HG03432 (cell line): ENCODE data around the gene ADCK2.
"Not testable (repeated sequence)": the region's sequence is repeated elsewhere in the genome, so short reads cannot be mapped to it uniquely, and the experiment has no call there.

Experiments
- ATAC-seq: cut with Tn5 transposase; IDR thresholded peaks from one replicate; pipeline ENCODE4 v1.9.1; 2021; ENCODE audit warnings: mild to moderate bottlenecking, moderate library complexity; ENCODE audit not compliant: unreplicated experiment

ADCK2 gene

DNA sequence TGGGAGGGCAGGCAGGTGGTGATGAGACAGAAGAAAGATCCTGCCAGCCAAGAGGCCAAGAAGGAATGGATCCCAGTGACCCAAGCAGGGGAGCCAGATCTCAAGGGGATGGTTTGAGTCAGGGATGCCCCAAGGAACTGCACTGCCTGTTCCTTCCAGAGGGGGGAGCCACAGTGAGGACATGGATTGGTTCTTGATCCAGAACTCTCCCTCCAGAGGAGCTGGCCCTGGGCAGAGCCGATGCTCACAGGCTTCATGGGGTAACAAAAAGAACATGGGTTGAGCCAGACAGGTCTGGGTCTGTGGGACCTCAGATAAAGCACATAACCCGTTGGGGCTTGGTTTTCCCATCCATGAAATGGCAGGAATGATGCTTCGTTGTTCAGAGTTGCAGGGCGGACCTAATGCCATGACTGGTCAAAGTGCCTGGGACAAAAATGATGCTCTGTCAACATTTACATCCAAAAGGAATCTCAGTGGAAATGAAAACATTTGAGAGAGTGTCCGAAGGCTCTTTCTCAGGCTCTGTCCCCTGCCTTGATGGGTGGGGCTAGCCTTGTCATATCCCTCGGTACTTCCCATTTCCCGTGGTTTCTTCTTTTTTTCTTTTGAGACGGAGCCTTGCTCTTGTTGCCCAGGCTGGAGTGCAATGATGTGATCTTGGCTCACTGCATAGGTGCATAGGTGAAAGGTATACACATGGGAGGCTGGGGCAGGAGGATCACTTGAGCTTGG lies 27.4 kb upstream of the ADCK2 start:
- ATAC-seq: no peak

DNA sequence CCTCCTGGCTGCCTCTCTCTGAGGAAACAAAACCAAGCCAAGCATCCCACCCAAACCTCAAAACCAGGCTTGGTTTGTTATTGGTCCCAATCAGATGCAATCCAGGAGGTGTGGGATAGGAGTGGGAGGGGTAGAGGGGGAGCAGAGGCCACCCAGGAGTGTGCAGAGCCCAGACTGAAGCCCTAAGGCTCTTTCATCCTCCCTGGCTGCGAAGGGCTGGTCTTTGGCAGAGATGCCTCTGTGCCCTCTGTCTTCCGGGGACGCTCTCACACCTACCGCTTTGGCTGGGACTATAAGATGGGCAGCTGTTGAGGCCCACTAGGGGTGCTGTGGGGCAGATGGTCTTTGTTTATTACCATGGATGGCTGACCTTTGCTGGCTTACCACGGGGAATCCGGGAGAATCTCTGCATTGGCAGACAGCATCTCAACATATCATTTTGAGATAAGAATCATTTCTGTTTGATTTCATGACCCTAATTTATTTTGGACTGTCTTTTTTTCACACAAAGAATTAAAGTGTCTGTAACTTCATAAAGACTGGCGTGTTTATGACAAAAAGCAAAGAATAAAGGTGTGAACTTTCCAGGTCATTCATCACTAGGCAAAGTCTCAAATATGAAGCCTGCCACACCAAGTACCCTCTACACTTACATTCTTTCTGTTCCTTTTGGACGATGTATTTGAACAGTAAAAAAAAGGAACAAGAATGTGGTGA lies 25.7 kb upstream of the ADCK2 start:
- ATAC-seq: peak; percentile 85

DNA sequence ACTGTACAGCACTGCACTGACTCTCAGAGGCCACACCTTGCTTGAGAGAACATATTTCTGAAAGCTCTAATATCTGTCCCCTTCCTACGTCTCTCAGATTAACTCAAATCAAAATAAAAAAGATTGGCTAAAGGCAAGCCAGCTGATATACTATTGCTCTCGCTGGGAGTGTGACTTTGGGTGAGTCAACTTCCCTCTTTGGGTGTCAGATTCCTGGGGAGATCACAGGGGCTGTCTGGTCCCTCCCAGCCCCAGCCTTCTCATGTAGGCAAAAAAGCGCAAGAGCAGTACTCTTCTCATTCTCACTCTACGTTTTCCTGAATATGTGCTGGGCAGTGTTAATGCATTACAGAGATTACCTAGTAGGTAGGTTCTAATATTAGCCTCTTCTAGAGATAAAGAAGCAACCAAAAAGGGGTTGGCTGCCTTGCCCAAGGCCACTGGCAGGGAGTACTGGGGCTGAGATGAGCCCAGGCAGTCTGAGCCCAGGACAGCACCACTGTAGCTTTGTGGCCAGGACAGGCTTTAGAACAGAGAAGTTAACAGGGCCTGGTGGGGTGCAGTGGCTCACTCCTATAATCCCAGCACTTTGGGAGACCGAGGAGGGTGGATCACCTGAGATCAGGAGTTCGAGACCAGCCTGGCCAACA lies 23.1 kb upstream of the ADCK2 start:
- no peak for ATAC-seq

DNA sequence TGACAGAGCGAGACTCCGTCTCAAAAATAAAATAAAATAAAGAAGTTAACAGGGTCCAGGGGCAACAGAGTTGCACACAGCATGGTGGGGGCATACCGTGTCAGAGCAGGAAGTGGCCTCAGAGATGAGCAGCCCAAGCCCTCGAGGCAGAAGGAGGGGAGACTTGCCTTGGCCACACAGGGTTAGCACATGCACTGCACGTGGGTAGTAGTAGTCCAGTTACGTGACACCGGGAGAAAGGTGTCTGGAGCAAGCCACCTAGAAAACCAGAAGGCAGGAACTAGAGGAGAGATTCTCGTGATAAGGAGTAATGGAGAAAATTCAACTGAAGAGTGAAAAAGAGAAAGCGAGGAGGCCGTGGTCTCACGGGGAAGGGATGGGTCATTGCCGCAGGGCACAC lies 22.4 kb upstream of the ADCK2 start:
- no peak for ATAC-seq

DNA sequence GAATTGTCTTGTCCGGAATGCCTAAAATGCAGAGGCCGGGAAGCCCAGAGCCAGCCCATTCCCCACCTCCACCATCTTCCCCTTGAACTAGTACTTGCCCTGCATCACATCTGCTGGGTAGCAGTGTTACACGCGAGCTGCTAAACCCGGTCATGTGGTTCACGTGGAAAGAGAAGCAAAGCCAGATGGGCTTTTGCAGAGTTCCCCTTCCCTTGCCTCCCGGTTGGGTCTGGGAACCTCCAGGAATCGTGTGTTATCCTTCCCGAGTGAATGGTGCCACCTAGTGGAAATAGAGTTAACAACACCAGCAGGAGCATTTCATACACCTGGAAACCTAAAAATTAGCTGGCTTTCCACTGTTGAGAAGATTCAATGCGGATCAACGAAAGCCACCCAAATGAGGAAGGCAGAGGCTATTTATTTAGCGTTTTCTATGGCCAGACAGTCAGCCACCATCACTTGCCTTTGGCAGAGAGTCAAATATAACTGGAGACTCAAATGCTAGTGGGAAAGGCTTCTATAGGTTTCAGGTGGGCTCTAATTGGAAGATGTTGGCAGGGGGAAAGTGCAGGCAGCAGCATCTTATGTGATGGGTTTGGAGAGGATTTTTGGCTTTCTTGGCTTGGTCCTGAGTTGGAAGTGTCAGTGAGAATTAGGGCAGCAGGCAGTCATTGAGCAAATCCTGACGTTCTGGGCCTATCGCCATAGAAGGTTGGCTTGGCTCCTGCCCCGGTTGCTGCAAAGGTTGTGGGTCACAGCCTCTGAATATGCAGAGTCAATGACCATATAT lies 19.2 kb upstream of the ADCK2 start:
- no peak for ATAC-seq

DNA sequence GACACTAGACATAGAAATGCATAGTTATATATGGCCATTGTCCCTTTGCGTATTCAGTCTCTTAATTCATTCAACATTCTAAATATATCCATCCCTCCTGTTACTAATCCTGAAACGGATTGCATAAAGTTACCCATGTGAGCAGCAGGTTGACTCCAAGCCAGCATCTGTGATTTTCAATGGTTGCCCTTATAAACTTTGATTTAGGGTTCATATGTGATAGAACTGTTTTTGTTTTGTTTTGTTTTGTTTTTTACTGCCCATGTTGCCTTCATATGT lies 18.7 kb upstream of the ADCK2 start:
- no peak for ATAC-seq

DNA sequence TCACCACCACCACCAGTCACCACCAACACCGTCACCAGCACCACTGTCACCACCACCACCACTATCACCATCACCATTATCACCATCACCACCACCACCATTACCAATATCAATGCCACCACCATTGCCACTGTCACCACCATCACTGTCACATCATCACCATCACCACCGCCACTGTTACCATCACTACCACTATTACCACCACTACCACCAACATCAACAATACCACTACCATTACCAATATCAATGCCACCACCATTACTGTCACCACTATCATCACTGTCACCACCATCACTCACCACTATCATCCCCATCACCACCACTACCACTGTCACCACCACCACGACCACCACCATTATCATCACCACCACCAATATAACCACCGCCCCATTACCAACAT lies 18.1 kb upstream of the ADCK2 start:
- ATAC-seq: no peak

DNA sequence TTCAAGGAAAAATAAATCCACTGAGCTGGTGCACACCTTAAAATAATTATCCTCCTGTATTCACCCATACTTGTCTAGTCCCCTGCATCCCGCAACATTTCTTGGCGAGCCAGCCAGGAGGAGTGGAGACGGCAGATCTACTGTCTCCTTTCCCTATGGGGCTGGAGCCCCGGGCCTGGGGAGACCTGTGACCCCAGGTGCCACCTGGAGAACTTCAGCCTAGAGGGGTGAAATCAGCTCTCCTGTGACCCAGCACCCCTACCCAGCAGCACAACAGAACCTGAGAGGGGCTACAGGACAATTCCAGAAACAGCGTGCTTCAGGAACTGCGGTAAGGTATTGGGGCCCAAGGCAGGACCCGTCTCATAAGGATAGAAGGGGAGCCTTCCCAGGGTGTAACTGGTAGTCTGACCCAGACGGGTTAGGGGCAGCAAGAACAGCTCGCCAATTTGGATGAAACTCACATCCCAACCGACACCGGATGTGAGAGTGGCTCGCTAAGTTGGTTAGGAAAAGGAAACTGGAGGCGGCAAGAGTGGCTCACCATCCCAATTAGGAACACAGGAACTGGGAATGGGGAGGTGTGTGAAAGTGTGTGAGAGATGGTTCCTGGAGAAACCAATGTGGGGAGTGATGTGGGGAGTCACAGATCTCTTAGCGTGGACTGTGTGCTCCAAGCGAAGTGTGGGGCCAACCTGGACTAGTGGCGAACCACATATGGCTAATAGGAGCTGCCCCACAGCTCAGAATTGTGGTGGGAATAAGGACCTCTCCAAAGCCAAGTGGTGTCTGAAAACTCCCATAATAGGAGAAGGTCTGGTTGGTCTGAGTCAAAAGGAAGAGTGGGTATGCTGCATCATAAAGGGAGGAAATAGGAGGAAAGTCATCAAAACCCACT lies 17.0 kb upstream of the ADCK2 start:
- ATAC-seq: no peak

DNA sequence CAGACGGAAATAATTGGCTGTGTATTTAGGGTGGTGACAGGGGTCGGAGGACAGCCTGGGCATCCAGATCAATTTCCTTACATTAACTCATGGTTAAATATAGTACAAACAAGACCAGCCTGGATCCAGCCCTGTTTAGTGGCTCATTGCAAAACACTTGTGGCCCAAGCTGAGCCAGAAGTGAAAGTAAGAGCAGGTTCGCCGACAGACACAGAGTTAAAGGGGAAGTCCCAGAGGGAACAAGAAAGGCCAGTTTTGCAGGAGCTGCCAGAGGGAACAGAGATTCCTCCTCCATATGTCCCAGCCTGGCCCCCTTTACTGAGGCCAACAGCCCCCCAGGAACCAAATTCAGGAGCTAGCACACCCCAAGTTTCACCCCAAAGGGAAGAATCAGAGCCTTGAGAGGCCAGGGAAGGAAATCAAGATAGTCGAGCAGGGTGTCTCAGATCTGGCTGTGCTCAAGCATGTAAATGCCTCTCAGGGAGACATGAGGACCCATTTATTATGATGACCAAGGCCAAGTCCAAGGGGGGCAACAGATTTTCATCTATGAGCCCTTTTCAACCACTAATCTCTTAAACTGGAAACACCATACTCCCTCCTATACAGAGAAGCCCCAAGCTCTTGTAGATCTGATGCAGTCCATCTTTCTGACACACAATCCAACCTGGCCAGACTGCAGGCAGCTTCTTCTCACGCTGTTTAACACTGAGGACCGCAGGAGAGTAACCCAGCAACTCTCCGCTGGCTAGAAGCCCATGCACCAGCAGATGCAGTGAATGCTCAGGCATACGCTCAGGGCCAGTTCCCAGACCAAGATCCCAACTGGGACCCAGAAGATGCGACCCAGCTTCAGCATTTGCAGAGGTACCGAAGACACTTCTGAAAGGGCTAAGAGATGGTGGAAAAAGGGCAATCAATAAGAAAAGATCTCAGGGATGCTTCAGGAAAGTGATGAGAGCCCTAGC lies 15.9 kb upstream of the ADCK2 start:
- peak; percentile 91 for ATAC-seq

DNA sequence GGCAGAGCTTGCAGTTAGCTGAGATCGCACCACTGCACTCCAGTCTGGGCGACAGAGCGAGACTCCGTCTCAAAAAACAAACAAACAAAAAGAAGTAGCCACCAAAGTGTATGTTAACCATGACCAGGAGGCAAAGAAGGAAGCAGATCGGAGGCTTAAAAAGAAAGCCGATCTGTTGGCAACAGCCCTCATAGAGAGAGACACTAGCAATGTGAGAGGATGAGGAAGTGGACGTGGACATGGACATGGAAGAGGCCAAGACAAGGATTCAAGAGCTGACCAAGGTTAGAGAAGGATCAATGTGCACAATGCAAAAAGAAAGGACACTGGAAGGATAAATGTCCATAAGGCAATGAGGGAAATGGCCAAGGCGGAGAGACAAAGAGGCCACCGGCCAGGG lies 14.9 kb upstream of the ADCK2 start:
- no peak for ATAC-seq

DNA sequence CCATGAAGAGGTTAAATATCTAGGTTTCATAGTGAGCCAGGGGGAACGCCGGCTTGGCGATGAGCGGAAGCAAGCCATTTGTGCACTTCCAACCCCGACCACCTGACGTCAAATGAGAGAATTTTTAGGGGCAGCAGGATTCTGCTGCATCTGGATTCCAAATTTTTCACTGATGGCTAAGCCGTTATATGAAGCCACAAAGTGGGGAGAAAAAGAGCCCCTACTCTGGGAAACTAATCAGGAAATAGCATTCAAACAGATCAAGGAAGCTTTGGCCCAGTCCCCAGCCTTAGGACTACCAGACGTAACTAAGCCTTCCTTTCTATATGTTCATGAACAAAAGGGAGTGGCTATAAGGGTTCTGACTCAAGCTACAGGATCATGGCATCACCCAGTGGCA lies 12.9 kb upstream of the ADCK2 start:
- no peak for ATAC-seq

DNA sequence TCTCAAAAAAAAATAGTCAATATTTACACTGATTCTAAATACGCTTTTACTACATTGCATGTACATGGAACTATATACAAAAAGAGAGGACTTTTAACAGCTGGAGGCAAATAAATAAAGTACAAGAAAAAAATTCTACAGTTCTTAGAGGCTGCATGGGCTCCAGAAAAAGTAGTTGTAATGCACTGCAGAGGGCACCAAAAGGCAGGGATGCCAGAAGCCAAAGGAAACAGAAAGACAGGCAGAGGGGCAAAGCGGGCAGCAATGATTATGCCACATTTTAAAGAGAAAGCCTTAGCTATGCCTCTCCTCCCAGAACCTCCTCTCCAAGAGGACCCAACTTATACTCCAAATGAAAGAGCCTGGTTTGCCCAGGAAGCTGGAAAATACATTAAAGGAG lies 11.6 kb upstream of the ADCK2 start:
- no peak for ATAC-seq

DNA sequence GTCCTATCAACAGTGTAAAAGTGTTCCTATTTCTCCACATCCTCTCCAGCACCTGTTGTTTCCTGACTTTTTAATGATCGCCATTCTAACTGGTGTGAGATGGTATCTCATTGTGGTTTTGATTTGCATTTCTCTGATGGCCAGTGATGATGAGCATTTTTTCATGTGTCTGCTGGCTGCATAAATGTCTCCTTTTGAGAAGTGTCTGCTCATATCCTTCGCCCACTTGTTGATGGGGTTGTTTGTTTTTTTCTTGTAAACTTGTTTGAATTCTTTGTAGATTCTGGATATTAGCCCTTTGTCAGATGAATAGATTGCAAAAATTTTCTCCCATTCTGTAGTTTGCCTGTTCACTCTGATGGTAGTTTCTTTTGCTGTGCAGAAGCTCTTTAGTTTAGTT lies 9.8 kb upstream of the ADCK2 start:
- not testable (repeated sequence) for ATAC-seq

DNA sequence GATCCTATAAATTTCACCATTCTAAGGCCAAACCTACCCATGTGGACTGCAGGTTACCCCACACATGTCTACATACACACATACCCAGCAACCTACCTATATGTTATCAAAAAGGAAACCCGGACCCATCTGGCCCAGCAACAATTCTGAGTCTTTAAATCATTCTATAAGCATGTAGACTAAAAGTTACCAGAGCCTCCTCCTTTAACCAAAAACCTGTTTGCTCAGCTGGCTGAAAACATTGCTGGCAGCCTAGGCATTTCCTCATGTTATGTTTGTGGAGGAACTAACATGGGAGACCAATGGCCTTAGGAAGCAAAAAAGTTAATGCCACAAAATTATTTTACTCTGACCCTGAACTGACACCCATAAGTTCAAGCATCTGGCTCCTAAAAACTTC lies 5.3 kb upstream of the ADCK2 start:
- no peak for ATAC-seq

DNA sequence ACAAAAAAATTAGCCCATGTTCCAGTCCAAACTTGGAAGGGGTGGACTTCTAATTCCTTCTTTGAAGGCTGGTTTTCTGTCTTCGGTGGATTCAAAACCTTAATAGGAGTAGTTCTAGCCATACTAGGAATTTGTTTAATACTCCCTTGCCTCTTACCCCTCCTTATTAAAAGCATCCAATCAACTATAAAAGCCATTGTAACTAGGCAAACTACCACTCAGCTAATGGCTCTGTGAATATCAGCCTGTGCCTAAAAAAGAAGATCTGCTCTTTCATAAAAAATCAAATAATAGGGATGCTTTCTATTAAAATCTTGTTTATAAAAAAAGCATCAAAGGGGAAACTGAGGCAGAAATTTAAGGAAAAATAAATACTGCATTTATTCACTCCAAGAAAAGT lies 4.1 kb upstream of the ADCK2 start:
- ATAC-seq: no peak

DNA sequence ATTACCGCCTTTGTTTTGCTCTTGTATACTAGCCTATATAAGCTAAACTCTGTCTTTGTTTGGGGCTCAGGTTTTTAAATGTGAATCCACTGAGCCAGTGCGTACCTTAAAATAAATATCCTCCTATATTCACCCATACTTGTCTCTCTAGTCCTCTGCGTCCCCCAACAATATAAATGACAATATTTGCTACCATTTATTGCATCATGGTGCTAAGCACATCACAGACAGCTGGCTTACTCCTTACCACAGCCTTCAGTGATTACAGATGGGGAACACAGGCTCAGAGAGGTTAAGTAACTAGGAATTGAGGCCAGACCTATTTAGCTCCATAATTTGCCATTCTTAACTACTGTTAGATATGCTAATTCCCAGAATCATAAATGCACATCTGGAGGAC lies 3.4 kb upstream of the ADCK2 start:
- ATAC-seq: no peak

DNA sequence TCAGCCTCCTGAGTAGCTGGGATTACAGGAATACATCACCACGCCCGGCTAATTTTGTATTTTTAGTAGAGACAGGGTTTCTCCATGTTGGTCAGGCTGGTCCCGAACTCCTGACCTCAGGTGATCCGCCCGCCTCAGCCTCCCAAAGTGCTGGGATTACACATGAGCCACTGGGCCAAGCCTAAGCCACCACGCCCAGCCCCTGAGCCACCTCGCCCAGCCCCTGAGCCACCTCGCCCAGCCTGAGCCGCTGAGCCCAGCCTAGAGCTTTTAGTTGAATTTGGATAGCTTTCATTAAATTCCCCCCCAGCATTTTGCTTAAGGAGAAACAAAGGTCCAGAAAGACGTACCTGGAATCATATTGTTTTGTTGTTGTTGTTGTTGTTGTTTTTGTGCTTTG lies 2.9 kb upstream of the ADCK2 start:
- not testable (repeated sequence) for ATAC-seq

DNA sequence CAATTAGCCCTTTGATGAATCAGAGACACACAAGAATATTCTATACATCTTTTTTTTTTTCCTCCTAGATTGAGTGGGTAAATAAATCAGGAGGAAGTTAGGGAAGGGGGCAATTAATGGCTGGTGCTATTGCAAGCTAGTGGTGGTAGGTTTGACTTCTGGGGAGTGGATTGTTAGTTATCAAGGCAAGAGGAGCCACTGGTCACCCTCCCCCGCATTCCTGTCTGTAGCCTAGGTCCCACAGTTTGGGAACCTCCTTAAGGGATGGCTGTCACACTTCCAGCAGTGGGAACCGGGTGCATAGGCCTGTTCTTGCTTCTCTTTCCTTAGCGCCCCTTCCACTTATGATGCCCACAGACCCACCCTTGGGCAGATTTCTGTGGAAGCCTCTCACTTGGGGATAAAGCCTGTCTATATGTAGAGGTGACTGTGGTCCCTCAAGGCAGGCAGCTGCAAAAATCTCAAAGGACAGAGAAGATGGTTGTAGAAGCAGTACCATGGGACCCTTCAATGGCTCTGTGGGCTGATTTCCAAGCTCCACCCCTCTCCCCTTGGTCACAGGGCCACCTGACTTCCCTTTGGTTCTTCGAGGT lies 2.3 kb upstream of the ADCK2 start:
- ATAC-seq: no peak

DNA sequence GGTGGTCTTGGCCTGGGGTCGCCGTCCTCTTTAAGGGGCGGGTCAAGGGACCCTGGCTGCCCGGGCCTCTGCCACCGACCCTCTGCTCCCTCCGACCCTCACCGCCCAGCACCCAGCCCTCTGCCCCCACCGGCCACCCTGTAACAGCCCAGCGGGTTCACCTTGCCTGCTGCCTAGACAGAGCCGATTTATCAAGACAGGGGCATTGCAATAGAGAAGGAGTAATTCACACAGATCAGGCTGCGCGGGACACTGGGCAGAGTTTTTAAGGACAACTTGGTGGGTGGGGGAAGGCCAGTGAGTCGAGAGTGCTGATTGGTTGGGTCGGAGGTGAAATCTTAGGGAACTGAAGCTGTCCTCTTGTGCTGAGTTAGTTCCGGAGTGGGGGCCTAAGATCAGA lies 779 bp upstream of the ADCK2 start:
- no peak for ATAC-seq
